OCI-LY7 (cell line): ENCODE data around the gene TMEM42. TPM values are rescaled to one million over a fixed set of nuclear protein-coding genes. Genes with fewer than 3 reads are reported as not detected.

ENCODE experiments used
- BruUV-seq: library from RNA; stranded (reverse); fragments of 400-500 nt; replicated peaks from 2 replicates; lab custom pipeline; 2021; lab: Mats Ljungman, UMichigan
- CTCF ChIA-PET: fragments of 300-600 bp; sonication (Branson Sonifier 250); formaldehyde crosslinking; loops from one replicate; lab custom pipeline; 2022; ENCODE audit warnings: antibody characterized with exemption; ENCODE audit not compliant: unreplicated experiment; lab: Charles Lee
- POLR2A ChIA-PET: fragments of 300-600 bp; sonication (Branson Sonifier 250); formaldehyde crosslinking; loops from one replicate; lab custom pipeline; 2022; ENCODE audit warnings: antibody characterized with exemption; lab: Charles Lee
- DNase-seq: peaks from one replicate; pipeline ENCODE4 v3.0.0-alpha.2; 2015; ENCODE audit warnings: low spot score
- H2AFZ ChIP-seq: fragments of 200-600 bp; sonication (generic), shearing (Covaris generic); 2 replicates; pipeline ENCODE4 v1.6.1; 2014; ENCODE audit warnings: mild to moderate bottlenecking, antibody characterized with exemption, low read length, moderate library complexity
- H3K27ac ChIP-seq: fragments of 200-600 bp; sonication (generic); 2 replicates; pipeline ENCODE4 v1.5.1; 2014; ENCODE audit warnings: mixed run types, low read depth, mild to moderate bottlenecking, moderate library complexity, low read length, inconsistent platforms; ENCODE audit not compliant: poor library complexity, severe bottlenecking
- H3K36me3 ChIP-seq: fragments of 200-600 bp; sonication (generic); 2 replicates; pipeline ENCODE4 v1.6.1; 2014; ENCODE audit warnings: mild to moderate bottlenecking, antibody characterized with exemption, low read length, moderate library complexity, mixed read lengths; ENCODE audit not compliant: insufficient read depth
- H3K4me1 ChIP-seq: fragments of 200-600 bp; sonication (generic); 2 replicates; pipeline ENCODE4 v1.5.1; 2014; ENCODE audit warnings: mild to moderate bottlenecking, low read length; ENCODE audit not compliant: insufficient read depth, poor library complexity, severe bottlenecking
- H3K4me2 ChIP-seq: fragments of 200-600 bp; sonication (generic); 2 replicates; pipeline ENCODE4 v1.6.1; 2014; ENCODE audit warnings: mild to moderate bottlenecking, low read length
- H3K4me3 ChIP-seq: fragments of 200-600 bp; sonication (generic); 2 replicates; pipeline ENCODE4 v1.5.1; 2014; ENCODE audit warnings: mild to moderate bottlenecking, low read depth, low read length; ENCODE audit not compliant: poor library complexity, severe bottlenecking
- H3K79me2 ChIP-seq: fragments of 200-600 bp; sonication (generic); 2 replicates; pipeline ENCODE4 v1.6.1; 2016; ENCODE audit warnings: low read depth, mild to moderate bottlenecking, low read length, moderate library complexity, mixed read lengths; ENCODE audit not compliant: insufficient read depth
- H3K9me2 ChIP-seq: fragments of 200-600 bp; sonication (generic); 2 replicates; pipeline ENCODE4 v1.6.1; 2016; ENCODE audit warnings: mild to moderate bottlenecking, low read length, mixed read lengths; ENCODE audit not compliant: insufficient read depth
- H3K9me3 ChIP-seq: fragments of 200-600 bp; sonication (generic); 2 replicates; pipeline ENCODE4 v1.6.1; 2014; ENCODE audit warnings: mild to moderate bottlenecking, mixed run types, low read length, mixed read lengths
- H4K20me1 ChIP-seq: fragments of 200-600 bp; sonication (generic); 2 replicates; pipeline ENCODE4 v1.6.1; 2014; ENCODE audit warnings: mild to moderate bottlenecking, antibody characterized with exemption, low read length, moderate library complexity, mixed read lengths; ENCODE audit not compliant: insufficient read depth
- CTCF ChIP-seq: fragments of 200-600 bp; sonication (generic); conservative IDR thresholded peaks from 2 replicates; pipeline ENCODE4 v1.5.1; 2014; ENCODE audit warnings: mild to moderate bottlenecking, antibody characterized with exemption, low read length, moderate library complexity, mixed read lengths
- EZH2phosphoT487 ChIP-seq: fragments of 200-600 bp; sonication (generic); IDR thresholded peaks from 2 replicates; pipeline ENCODE4 v1.6.1; 2018; ENCODE audit warnings: low read depth, borderline replicate concordance, mild to moderate bottlenecking, mixed run types, antibody characterized with exemption, low read length, moderate library complexity, mixed read lengths
- intact Hi-C: fragments of 100-400 bp; cut with micrococcal nuclease; formaldehyde crosslinking; loops from one replicate; pipeline ENCODE4 v1.10.0; 2022; ENCODE audit not compliant: unreplicated experiment
- total RNA-seq, 2 experiments: library from RNA; depleted of rRNA in 1 of 2; stranded (reverse); fragments of >200 nt in 1 of 2; shearing (Covaris generic) in 1 of 2; gene quantifications; 2 replicates each; pipeline ENCODE4 v1.2.3, GENCODE V29; 2014 to 2022

Gene TMEM42
- total RNA-seq, 2 experiments from 2014 or later = 19.3 to 21.2 TPM

GRCh38 chr3:44835684-44836083 is 26.0 kb upstream of the TMEM42 start:
- POLR2A ChIA-PET = interaction anchor here (0.6 kb wide), 1 partner anchor 21 kb away, joined by 3 read pairs; no protein-coding TSS in a partner anchor
- no TSS peak for BruUV-seq
- Histone ChIP-seq H3K36me3 (peaks cover 95% of the 10 kb centered on the region), H3K4me3 (no peak overlapping the region), H4K20me1 (no peaks in the 10 kb centered on the region), H3K27ac (no peak overlapping the region), H3K4me2 (no peak overlapping the region), H3K9me3 (peaks cover 26% of the 10 kb centered on the region), H2AFZ (no peak overlapping the region), H3K79me2 (no peaks in the 10 kb centered on the region), H3K9me2 (no peaks in the 10 kb centered on the region), H3K4me1 (no peaks in the 10 kb centered on the region)
- CTCF ChIA-PET = no interaction called here
- TF ChIP-seq EZH2phosphoT487 (no peak), CTCF (no peak)
- no peak for DNase-seq
- intact Hi-C loops = no loop called here

GRCh38 chr3:44842376-44842775 is 19.3 kb upstream of the TMEM42 start:
- intact Hi-C loops = no loop called here

More at GRCh38 chr3:44842376-44842775, 19.3 kb upstream of the TMEM42 start:
- Histone ChIP-seq H3K4me3 (no peak overlapping the region), H3K9me2 (no peaks in the 10 kb centered on the region), H2AFZ (no peak overlapping the region), H4K20me1 (no peaks in the 10 kb centered on the region), H3K4me2 (no peak overlapping the region), H3K9me3 (peaks cover 9% of the 10 kb centered on the region), H3K4me1 (no peaks in the 10 kb centered on the region), H3K27ac (no peak overlapping the region), H3K36me3 (peaks cover 96% of the 10 kb centered on the region), H3K79me2 (no peaks in the 10 kb centered on the region)
- POLR2A ChIA-PET = interaction anchor here (1.4 kb wide), 1 partner anchor 77 kb away, joined by 3 read pairs; no protein-coding TSS in a partner anchor
- CTCF ChIA-PET = interaction anchor here (0.5 kb wide), 1 partner anchor 1412 kb away, joined by 3 read pairs; no protein-coding TSS in a partner anchor
- no peak for DNase-seq
- BruUV-seq = no TSS peak
- TF ChIP-seq CTCF = no peak
- no peak for TF ChIP-seq EZH2phosphoT487
